Measurements from ENCODE around the gene SRCIN1. TPM values are rescaled to one million over a fixed set of nuclear protein-coding genes. Genes with fewer than 3 reads are reported as not detected.
A peak's percentile ranks its signal among the peaks of the same experiment; 100 is the strongest.

The SRCIN1 gene
- total RNA-seq, 4 donors from 2014 or later = 0.44 to 5.4 (median 1.5) TPM

DNA sequence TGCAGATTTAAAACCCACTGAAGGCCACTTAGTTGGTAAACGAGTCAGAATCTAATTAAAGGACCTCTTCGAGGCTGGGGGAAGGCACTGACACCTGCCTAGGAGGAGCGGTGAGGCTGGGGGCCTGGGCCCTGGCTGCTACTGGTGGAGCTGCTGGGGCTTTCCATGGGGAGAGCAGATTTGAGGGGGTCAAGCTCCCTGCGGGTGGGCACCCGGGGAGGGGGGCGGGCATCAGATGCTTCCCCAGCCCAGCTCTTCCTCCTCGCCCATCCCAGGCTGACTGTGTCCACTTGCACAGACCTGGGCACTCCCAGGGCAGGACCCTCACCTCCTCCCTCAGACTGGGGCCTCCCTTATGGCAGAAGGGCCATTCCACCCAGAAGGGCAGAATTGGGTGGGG is 19.0 kb downstream of the SRCIN1 start:
- no peaks in the 10 kb centered on the region for H3K9me3 ChIP-seq
- H3K27me3 ChIP-seq = peaks cover 0 to 45% of the 10 kb centered on the region in 2 donors
- no peak for DNase-seq (ENCODE audit: low spot score in 2 of 2)
- H3K36me3 ChIP-seq = no peaks in the 10 kb centered on the region
- H3K27ac ChIP-seq = no peak overlapping the region
- TF ChIP-seq, protein P1, sequence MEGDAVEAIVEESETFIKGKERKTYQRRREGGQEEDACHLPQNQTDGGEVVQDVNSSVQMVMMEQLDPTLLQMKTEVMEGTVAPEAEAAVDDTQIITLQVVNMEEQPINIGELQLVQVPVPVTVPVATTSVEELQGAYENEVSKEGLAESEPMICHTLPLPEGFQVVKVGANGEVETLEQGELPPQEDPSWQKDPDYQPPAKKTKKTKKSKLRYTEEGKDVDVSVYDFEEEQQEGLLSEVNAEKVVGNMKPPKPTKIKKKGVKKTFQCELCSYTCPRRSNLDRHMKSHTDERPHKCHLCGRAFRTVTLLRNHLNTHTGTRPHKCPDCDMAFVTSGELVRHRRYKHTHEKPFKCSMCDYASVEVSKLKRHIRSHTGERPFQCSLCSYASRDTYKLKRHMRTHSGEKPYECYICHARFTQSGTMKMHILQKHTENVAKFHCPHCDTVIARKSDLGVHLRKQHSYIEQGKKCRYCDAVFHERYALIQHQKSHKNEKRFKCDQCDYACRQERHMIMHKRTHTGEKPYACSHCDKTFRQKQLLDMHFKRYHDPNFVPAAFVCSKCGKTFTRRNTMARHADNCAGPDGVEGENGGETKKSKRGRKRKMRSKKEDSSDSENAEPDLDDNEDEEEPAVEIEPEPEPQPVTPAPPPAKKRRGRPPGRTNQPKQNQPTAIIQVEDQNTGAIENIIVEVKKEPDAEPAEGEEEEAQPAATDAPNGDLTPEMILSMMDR (IDR thresholded peaks at IDR 0.05) = no peak
- TF ChIP-seq EP300 (IDR thresholded peaks at IDR 0.05) = no peak
- no peak for TF ChIP-seq POLR2A (IDR thresholded peaks at IDR 0.05)
- peaks cover 0 to 12% (median 5%) of the 10 kb centered on the region in 4 donors for H3K4me1 ChIP-seq
- H3K4me3 ChIP-seq = no peak overlapping the region
- 59 to 84% methylated on average over 6 to 7 of the region's 7 CpGs for WGBS, 2 donors

DNA sequence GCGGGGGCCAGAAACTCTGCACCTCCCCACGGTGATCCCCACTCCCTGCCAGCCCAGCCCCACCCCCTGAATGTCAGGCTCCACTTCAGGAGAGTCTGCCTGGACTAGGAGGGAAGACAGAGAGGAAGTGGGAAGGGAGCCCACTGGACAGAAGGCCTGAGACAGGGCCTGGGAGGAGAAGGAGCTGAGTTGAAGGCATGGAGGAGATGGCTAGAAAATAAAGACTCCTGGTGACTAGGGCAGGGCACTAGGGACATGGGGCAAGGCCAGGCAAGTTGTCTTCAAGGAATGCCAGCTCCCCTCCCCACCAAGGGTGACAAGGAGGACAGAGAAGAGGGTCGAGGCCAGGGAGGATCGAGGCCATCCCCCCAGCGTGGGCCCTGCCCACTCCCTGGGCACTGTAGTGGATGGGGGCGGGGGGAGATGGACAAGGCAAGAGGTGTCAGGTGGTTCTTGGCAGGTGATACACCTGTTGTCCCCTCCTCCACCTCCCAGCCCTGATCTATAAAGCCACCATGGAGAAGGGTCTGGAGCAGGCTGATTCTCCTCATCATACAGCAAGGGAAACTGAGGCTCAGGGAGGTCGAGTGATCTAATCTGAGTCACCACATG is 19.7 kb downstream of the SRCIN1 start:
- Histone ChIP-seq H3K4me3 (no peak overlapping the region), H3K27me3 (peaks cover 0 to 42% of the 10 kb centered on the region in 2 donors), H3K36me3 (no peaks in the 10 kb centered on the region), H3K4me1 (peaks cover 0 to 12% (median 3%) of the 10 kb centered on the region in 4 donors), H3K27ac (no peak overlapping the region), H3K9me3 (no peaks in the 10 kb centered on the region)
- no peak for DNase-seq (ENCODE audit: low spot score in 2 of 2)
- 49 to 67% methylated on average over 6 to 7 of the region's 7 CpGs for WGBS, 2 donors
- TF ChIP-seq, protein P1 (IDR thresholded peaks at IDR 0.05) = no peak
- TF ChIP-seq EP300 (IDR thresholded peaks at IDR 0.05) (no peak), POLR2A (IDR thresholded peaks at IDR 0.05) (no peak)

DNA sequence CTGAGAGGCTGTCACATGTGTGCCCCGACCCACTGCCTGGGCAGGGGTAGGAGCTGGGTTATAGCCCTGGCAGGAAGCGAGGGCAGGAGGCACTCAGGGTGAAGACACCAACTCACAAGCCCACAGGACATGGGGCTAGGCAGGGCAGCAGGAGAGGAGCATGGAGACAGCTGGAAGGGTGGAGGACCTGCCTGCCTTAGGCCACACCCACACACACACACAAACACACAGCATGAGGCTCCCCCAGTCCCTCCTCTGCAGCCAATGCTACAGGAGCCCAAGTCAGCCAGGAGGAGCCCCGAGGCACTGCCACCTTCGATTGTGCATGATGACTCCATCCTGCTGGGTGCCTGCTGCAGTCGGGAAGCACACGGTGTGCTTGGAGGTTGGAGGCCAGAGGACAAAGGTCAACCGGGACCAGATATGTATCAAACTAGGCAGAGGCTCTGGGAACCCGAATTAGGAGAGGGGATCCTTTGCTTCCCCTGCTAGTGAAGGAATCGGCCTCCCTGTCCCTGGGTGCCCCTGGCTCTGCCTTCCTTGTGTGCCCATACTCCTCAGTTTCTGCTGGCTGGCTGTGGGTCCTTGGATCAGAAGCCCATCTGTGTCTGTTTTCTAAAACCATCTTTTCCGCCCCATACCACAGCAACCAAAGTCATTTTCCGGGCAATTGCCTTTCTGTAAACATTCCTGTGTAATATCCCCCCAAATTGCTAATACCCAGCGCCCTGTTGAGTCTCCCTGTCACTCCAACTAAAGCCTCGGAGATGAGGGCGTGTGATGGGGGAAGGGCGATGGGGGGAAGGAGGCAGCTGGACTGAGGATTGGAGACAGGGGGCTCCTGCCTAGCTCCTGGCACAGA is 20.5 kb downstream of the SRCIN1 start:
- 54 to 59% methylated on average over 12 to 15 of the region's 15 CpGs for WGBS, 2 donors
- H3K36me3 ChIP-seq = no peaks in the 10 kb centered on the region
- no peaks in the 10 kb centered on the region for H3K9me3 ChIP-seq
- H3K4me1 ChIP-seq = peaks cover 0 to 12% (median 3%) of the 10 kb centered on the region in 4 donors
- no peak for DNase-seq (ENCODE audit: low spot score in 2 of 2)
- H3K27me3 ChIP-seq = peaks cover 0 to 48% of the 10 kb centered on the region in 2 donors
- TF ChIP-seq POLR2A (IDR thresholded peaks at IDR 0.05) (no peak), EP300 (IDR thresholded peaks at IDR 0.05) (no peak)
- TF ChIP-seq, protein P1 (IDR thresholded peaks at IDR 0.05) = no peak
- no peak overlapping the region for H3K4me3 ChIP-seq
- H3K27ac ChIP-seq = no peak overlapping the region

DNA sequence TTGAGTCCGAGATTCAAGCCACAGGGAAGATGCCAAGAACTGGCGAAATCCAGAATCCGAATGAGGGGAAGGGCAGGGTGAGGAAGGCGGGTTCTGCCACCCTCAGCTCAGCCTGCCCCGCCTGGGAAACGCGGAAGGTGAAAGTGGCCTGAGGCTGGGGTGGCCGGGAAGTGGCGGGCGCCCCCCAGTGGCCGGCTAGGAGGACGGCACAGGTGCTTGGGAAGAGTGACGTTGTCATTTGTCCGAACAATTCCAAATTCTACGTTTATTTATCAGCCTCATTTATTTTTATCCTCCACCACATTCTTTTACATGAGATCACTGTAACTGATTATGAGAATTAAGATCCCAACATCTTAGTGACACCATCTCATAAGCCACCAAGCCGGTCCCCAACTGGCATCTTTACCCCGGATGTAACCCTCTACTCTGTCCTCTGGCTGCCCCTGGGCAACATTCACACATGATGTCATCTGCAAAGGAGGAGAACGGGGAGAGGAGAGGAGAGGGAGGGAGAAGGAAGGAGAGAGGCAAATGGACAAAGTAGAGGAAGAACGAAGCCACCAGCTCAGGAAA is 21.3 kb downstream of the SRCIN1 start:
- Histone ChIP-seq H3K9me3 (no peaks in the 10 kb centered on the region), H3K4me3 (no peak overlapping the region), H3K27me3 (peaks cover 0 to 52% of the 10 kb centered on the region in 2 donors), H3K36me3 (no peaks in the 10 kb centered on the region), H3K27ac (no peak overlapping the region), H3K4me1 (peaks cover 0 to 12% (median 3%) of the 10 kb centered on the region in 4 donors)
- TF ChIP-seq EP300 (IDR thresholded peaks at IDR 0.05) (no peak), POLR2A (IDR thresholded peaks at IDR 0.05) (no peak)
- TF ChIP-seq, protein P1 (IDR thresholded peaks at IDR 0.05) = peak; percentile 82 to 95 (median 86)
- DNase-seq (ENCODE audit: low spot score in 2 of 2) = peak; percentile 28 to 34
- WGBS, 2 donors = 6 to 12% methylated on average over 19 of the region's 19 CpGs
